GM19324 (cell line): Measurements from ENCODE around the gene SORCS2.

Source experiments
- ATAC-seq: cut with Tn5 transposase; IDR thresholded peaks from one replicate; pipeline ENCODE4 v1.9.1; 2021; ENCODE audit warnings: mild to moderate bottlenecking, moderate library complexity; ENCODE audit not compliant: unreplicated experiment, low FRiP score

SORCS2 gene

DNA sequence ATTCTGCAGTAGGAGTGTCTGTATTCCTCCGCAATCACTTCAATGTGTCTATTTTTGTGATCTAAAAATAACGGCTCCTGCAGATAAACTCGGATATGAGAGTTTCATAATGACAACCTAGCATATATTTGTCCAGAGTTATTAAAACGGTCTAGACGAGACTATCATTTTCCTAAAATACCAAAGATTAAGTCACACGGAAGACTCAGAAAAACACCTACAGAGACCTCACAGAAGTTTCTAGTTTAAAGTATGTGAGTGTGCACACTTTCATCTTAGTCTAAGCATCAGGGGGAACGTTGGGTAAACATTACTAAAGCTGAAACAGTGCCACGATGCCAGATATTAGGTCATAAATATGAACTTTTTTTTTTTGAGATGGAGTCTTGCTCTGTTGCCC lies 590.4 kb downstream of the SORCS2 start:
- ATAC-seq: no peak

DNA sequence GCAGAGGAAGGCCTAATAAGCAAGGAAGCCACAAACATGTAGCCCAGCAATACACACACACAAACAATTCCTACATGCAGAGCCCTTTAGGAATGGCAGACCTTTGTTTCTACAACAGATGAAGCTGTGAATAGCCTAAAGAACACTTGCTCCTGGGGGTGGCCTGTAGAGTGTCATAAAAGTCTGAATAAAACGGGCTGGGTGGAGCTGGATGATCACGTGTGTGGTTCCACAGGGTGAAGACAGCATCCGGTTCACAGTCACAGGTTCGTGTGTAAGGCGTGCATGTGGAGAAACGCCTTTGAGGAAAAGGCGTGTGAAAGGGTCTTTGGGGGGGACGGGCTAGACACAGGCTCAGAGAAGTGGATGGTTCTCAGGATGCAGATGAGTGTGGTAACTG lies 591.2 kb downstream of the SORCS2 start:
- ATAC-seq: no peak

DNA sequence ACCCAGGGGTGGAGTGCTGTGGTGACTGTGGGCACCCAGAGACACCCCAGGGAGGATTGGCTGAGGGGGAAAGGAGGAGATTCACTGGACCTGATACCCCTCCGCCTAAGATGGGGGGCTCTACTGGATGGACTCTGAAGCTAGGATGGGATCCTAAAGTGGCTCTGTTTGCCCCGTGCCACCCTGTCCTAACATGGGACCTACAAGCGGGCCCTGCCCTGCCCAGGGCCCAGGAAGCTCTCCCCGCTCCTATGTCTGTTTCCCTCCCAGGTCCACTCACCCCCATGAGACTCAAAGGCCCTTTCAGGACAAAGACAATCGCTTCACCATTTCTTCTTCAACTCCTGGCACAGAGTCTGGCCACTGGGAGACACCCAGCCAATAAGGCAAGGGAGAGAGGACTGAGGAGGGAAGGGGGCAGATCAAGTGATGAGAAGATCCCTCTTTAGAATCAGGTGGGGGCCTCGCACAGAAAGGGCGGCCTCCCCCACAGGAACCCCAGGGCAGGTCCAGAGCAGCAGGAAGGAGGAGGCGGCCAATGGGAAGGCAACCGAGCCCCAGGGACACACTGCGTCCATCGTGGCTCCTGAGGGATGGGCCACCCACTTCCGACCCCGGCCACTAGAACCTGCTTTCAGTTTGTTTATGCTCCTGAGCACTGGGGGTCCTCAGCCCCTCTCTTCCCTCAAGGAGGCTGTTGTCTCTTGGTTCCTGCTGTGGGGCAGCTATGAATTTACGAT lies 592.0 kb downstream of the SORCS2 start:
- ATAC-seq: no peak

DNA sequence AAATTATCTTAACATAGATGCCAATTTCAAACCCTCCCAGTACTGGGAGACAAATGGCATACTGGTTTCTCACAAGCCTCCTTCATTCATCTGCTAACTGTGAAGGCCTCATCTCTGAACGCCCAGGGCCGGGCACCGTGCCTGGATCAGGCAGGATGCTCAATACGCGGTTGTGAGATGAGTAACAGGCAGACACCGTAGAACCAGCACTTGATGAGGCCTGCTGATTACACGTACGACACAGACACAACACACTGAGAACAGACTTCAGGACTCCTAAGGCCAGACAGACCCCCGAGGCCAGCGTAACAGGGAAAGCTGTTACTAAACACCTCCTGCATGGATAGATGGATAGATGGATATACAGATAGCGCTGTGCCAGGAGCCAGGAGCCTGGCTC lies 592.7 kb downstream of the SORCS2 start:
- no peak for ATAC-seq

DNA sequence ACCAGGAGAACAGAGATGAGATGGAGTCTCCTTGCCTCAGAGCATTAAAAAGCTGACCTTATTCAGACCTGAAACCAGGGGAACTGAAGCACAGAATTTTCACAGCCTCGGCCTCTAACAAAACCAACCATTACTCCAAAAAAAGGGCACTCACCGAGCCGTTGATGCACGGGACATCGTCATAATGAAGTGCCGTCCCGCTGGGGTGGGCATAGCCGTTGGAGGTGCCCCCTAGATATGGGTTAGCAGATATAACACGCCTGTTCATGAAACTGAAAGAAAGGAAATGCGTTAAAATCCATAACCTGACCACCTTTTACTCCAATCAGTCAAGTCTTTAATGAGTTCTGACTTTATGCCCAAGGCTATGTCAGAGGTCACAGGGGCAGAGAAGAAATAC lies 593.7 kb downstream of the SORCS2 start:
- ATAC-seq: no peak

DNA sequence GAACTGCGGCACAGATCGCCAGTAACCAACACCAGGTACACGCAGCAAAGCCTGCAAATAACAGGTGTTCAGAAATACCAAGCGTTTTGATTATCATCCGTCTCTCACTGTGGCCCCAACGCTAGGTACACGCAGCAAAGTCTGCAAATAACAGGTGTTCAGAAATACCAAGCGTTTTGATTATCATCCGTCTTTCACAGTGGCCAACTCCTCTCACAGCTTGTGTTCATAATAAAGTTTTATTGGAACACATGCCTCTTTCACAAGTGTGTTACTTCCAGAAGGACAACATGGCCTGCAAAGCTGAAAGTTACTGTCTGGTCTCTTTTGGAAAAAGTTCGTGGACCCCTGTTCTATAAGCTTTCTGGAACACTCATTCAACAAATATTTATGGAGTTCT lies 594.2 kb downstream of the SORCS2 start:
- ATAC-seq: no peak

DNA sequence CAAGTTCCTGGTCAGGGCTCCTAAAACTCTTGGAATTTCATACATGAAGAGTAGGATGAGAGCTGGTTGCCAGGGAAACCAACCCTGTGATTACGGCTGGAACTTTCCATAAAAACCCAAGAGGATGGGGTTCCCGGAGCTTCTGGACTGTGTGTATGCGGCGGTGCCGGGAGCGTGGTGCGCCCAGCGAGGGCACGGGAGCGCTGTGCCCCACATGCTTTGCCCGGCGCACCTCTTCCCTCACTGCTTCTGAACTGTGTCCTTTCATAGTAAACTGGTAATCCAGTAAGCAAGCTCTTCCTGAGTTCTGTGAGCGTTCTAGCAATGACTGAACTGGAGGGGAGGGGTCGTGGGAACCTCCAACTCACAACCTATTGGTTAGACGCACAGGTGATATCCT lies 594.7 kb downstream of the SORCS2 start:
- ATAC-seq: no peak

DNA sequence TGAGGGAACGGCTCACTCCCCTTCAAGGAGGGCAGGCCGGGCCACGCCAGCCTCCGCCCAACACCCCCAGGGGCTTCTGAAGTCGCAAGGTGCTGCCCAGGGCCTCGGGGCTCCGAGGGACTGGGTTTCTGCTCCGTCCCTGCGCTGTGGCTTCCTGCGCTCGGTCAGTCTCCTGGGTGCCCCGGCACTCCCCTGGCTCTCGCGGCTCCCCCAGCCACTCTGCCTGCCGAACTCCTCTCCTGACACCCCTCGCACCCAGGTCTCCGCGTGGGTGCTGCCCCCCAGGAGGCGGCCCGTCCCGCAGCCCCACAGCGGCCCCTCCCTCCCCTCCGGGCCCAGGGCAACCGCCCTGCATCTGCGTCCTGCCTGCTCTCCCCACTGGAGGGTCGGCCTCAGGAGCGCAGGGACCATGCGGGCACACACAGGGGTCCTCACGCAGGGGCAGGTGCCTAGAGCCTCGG lies 595.4 kb downstream of the SORCS2 start:
- no peak for ATAC-seq

DNA sequence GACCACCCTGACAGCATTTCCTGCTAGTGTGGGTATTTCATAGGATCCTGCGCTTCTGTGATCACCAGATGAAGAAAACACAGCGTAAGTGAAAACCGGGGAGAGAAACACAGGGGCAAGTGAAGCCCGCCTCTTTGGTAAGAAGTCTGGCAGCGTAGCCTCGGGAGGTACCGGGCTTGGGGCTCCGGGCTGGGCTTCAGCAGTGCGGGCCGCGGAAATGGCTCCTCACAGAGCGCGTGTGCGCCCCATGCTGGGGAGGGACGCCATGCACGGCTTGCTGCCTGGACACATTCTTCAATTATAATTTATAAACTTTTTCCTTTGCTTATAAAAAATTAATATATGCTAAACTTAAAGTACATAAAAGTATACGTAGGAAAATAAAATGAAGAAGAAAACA lies 595.9 kb downstream of the SORCS2 start:
- no peak for ATAC-seq

DNA sequence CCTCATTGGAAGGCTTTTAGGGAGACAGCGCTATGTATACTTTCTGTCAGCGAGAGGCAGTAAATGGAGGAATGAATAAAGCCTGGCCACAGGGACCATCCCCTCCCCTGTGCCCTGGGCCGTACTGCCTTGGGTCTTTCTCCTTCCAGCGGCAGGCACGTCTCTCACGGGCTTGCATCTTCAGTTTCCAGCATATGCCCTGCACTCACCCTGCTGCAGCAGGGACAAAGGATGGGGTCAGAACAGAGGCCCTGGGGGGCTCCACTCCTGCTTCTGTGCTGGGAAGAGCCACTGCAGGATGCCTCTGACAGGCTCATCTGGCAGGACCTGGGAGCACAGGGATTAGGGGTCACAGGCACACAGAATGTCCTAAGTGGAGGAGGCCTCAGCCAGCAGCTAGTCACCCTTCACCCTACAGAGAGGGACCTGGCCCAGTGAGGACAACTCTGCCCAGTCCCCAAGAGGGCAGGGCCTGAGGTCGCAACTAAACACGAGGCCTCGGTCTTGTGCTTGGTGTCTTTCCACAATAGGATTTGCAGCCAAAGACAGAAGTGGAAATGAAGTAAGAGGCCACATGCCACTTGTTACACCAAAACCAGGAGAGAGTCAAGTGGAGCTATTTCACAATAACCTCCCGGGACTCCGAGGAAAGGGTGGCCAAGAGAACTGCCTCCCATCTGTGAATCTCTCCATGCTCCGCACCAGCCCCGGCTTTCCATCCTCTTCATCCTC lies 596.5 kb downstream of the SORCS2 start:
- no peak for ATAC-seq

DNA sequence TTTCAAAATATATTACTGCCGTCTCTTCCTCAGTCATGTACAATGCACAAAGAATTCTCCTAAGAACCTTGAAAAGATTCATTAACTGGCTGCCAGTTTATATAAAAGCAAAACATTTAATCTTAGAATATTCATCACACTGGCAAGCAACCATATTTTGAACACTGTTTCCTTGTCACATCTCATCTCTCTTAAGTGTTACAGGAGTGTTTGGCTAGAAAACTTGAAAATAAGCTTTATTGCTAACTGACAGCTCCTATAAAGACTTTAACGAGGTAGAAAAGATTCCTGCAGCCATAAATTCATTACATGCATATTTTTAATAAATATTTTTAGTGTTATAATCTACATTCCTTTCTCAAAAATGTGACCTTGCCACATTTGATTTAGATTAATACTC lies 597.7 kb downstream of the SORCS2 start:
- ATAC-seq: no peak

DNA sequence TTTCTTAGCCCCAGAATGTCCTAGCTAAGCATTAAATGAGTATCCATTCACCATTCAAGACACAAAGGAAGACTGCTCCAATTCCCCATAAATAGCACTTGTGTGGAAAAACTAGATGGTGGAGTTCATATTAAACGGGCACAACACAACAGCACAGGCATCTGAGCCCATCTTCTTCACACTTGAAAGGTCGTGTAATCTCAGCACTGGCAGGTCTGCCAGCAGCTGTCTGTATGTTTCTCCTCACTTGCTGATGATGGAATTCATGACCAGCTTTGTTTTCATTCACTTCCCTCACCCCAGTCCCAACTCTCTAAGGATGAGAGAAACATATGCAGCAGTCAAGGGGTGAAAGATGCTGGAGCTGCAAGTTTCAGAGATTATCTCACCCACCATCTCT lies 598.7 kb downstream of the SORCS2 start:
- ATAC-seq: no peak
